NB4 (cell line): ENCODE results near the gene LRRC74A.

Source experiments
- CTCF ChIP-seq: IDR thresholded peaks from one replicate; pipeline ENCODE4 v1.5.1; 2012; ENCODE audit warnings: low read depth, low read length
- MAX ChIP-seq: IDR thresholded peaks from 2 replicates; pipeline ENCODE4 v1.6.1; 2011; ENCODE audit warnings: low read depth, low read length
- MYC ChIP-seq: IDR thresholded peaks from 2 replicates; pipeline ENCODE4 v1.6.1; 2011; ENCODE audit warnings: low read depth, low read length
- POLR2A ChIP-seq: IDR thresholded peaks from 2 replicates; pipeline ENCODE4 v1.6.1; 2011; ENCODE audit warnings: mild to moderate bottlenecking; ENCODE audit not compliant: insufficient read length; ENCODE audit errors: extremely low read depth

- TF ChIP-seq CTCF (no peak), POLR2A (no peak), MAX (0 out of 2 replicates have a peak, but pooled peaks have one; percentile 13), MYC (no peak)
Observed at GRCh38 chr14:76904740-76905569, 78.7 kb downstream of the LRRC74A start.
